HG03103 (cell line): ENCODE data around the gene ST3GAL5.
"Not testable (repeated sequence)": the region's sequence is repeated elsewhere in the genome, so short reads cannot be mapped to it uniquely, and the experiment has no call there.

Source experiments
- ATAC-seq: cut with Tn5 transposase; IDR thresholded peaks from one replicate; pipeline ENCODE4 v1.9.1; 2021; ENCODE audit warnings: low read depth; ENCODE audit not compliant: unreplicated experiment

Gene ST3GAL5

DNA sequence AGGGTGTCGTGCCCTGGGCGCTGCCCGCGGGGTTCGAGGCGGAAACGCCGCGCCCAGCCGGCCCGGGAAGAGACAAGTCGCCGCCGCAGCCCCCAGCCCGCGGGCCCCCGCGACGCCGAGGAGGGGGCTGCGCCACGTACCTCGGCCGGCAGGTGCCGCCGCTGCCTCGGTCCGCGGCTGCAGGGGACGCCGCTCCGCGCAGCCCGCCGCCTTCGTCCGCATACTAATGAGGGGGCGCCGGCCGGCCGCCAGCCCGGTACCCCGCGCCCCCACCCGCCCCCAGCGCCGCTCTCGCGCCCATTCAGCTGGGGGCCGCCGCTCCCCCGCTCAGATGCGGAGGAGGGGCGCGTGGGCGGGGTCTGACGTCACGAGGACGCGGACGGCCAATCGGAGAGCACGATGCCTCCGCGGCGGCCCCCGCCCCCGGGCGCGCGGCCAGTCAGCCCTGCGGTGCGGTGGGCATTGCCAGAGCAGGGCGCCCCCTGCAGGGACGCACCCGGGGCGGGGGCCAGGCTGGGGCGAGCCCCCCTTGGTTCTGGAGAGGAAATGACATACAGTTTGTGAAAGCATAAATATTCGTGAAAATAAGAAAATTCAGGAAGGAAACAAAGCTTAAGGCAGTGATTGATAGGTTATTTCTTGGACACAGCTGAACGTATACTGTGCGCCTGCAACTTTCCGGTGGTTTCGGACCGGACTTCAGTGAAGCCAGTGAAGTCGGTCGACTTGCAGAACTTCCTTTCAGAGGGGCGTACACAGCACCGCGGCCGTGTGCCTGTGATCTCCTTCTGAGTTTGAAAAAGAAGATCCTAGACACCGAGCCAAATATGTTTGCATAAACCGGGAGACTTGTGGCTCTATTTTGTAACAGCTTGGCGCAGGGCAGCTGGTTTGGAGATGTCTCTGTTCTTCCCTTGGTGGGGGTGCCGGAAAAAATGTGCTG lies at the start of gene ST3GAL5:
ST3GAL5 (minus strand) TSS at position 307 of the 943 bp plus-strand sequence; CDS start at position 222, 85 bp downstream.
- peak; percentile 77 for ATAC-seq

DNA sequence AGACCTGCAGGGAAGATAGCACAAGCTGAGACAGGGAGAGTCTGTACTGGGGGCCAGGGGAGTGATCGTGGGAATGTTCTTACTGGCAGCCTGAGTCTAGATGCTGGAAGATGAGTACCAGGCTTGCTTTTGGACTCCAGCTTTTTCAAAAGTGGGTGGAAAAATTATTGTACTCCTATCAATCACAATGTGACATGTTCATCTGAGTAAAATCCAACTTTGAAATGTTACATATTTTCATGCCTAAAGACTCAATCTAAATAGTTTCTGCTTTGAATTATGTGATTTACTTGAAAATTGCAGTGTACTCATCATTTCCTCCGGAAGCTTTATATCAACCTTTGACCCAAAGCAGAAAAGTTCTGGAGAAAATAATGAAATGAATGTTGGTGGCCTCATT lies 49.7 kb upstream of the ST3GAL5 start:
- ATAC-seq: no peak

DNA sequence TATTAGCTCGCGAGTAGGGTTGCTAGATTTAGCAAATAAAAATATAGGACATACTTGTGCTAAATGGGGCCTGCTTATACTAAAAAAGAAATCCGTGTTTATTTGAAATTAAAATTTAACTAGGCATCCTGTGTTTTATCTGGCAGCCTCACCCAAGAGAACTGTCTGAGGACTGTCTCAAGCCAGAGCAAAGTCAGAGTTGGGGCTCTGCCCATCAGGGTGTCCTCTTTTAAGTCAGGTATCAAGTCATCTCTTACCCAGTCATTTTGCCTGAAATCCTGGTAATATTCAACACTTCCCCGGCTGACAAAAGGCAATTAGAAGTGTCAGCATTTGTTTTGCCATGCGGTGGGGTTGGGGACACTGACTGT lies 48.3 kb upstream of the ST3GAL5 start:
- no peak for ATAC-seq

DNA sequence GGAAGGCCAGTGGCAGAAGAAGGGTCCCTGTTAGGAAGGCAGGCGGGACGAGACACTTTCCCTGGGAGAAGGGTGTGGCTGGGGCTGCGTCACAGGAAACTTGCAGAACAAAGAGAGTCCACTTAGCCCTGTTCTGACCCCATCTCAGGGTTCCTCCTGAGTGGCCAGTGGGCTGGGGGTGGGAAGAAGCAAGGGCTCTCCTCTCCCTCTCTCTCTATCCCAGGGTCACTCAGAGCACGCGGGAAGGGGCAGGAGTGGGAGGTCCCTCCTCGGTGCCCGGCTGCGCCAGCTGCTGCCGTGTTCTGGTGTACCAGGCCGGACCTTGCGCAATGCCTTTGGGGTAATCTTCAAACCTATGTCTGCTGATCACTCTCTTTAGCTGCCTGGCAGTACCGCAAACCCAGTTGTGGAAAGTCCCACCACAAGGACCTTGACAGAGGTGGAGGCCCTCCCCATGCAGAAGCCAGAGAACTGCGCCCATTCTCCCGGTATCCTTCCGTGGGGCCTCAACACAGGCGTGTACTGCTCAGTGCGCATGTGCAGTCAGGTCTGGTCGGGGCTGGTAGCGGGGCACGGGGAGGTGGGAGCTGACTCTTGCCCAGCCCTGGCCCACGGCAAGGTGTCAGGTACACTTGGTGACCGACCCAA lies 47.8 kb upstream of the ST3GAL5 start:
- no peak for ATAC-seq

DNA sequence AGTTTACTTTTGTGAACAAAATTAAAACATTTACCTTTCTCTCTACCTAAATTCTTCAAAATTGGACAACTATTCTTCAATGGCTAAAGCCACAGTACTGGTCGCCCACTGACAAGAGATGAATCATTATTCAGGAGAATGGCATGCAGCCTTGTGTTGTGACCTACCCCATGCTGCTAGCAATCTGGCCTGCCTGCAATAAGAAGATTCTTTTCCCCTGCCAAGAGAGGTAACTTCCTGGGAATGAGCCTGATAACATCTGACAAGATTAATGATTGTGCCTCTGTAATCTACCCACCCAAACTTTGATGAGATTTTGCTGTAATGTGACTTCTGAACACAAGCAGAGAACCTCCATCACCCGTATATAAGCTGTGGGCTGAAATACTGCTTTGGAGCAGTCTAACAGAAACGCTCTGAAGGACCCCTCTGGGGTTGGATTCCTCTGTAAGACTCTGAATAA lies 47.0 kb upstream of the ST3GAL5 start:
- ATAC-seq: no peak

DNA sequence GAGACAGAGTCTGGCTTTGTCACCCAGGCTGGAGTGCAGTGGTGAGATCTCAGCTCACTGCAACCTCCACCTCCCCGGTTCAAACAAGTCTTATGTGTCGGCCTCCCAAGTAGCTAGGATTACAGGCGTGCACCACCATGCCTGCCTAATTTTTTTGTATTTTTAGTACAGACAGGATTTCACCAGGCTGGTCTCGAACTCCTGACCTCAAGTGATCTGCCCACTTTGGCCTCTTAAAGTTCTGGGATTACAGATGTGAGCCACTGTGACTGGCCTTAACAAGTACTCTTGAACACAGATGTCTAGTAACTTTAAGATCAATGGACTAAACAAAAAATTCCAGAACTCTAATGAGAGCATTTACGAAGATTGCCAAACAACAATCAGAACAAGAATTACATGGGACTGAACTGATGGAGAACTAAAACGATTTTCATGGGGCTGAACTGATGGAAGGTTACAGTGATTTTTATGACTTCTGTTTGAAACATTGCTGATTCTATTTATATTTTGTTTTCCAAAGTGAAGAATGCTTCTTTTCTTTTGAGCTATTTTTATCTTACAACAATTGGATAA lies 46.5 kb upstream of the ST3GAL5 start:
- ATAC-seq: no peak

DNA sequence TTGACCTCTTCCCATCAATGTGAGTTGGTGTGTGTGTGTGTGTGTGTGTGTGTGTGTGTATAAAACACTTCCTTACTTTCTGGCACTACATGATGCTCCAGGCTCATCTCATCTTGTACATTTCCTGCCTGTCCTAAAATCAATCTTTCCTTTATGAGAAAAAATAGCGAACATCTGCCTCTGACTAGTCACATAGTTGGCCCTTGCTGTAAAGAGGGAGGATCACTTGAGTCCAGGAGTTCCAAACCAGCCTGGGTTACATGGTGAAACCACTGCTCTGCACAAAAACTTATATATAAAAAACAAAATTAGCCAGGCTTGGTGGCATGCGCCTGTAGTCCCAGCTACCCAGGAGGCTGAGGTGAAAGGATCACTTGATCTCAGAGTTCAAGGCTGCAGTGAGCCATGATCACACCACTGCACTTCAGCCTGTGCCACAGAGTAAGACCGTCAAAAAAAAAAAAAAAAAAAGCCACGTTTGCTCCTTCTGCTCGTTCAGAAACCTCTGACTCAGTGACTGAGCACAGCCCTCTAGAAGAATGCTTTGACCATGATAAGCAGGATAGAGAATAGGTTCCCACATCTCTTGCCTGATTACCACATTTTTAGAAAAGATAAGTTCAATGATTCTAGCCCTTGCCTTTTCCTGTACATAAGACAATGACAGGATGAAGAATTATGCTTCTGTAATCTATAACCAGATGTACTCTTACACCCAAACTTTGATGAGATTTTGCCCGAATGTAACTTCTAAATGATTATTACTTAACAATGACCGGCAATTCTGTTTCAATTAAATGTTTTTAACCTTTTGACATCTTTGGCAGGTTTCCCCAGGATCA lies 45.2 kb upstream of the ST3GAL5 start:
- ATAC-seq: no peak

DNA sequence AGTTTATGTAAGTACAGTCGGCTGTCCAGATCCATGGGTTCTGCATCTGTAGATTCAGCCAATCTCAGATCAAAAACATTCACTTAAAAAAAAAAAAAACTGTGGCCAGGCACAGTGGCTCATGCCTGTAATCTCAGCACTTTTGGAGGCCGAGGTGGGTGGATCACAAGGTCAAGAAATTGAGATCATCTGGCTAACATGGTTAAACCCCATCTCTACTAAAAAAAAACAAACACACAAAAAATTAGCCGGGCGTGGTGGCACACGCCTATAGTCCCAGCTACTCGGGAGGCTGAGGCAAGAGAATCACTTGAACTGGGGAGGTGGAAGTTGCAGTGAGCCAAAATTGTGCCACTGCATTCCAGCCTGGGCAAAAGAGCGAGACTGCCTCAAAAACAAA lies 42.4 kb upstream of the ST3GAL5 start:
- not testable (repeated sequence) for ATAC-seq

DNA sequence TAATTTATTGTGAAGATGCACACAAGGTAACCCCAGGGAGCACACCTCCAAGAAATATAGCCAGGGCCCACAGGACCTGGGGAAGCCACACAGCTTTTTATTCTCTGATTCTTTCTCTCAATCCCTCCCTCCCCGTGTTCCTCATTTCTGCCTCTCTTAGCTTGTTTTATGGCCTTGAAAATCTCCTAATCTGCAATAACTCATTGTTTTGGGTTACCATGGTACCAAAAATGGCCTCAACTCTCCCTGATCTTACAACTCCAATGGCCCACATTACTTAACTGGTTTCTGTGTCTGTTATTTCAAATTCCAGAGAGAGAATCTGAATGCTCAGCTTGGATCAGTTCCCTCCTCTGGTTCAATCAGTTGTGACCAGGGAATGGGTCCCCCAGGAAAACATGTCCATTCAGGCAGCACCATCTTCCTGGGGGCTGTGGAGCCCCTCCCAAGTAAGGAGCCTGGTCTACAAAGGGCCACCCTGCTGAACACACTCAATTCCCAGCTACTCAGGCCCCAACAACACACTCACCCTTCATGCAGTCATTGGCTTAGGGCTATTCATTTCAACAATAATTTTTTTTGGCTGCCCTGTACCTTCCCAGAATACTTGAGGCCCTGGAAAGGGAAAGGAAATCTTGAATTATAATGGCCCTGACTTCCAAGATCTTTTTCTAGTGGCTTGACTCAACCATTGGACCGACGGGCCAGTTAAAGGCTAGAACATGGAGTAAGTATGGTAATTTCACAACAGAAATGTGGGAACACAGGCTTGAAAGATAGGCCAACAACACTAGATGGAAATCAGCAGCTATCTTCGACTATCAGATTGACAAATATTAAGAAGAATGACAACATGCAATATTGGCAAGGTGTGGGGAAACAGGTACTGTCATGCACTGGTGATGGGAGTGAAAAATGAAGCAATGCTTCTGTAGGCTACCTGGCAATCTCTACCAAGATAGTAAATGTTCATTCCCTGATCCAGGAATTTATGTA lies 41.6 kb upstream of the ST3GAL5 start:
- no peak for ATAC-seq

DNA sequence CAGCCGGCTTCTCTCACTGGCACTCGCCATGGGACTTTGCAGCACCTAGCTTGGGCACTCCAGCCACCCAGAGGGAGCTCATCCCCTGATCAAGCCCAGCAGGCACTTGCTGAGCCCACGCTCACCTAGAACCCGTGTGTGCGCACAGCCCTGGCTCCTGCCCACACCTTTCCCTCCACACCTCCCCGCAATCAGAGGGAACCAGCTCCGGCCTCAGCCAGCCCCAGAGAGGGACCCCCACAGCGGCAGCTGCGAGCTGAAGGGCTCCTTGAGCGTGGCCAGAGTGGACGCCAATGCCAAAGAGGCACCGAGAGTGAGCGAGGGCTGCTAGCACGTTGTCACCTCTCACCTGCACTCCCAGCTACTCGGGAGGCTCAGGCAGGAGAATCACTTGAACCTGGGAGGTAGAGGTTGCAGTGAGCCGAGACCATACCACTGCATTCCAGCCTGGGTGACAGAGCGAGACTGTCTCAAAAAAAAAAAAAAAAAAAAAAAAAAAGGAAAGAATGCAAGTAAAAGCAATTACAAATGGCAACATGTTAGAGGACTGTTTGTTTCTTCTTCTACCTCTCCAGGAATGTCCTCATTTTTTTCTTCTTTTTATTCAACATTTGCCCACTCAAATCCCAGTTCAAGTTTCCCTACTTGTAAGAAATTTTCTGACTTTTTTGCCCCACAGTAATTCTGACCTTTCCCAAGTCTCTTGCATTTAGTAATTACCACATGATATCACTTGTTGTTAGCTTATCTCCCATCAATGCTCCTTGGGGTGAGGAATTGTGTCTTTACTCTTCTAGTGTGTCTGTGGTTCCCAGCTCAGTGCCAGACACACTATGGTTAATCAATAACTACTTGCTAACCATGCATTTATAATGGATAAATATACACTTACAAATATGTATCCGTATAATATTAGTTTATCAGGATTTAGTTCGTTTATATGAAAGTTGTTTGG lies 40.6 kb upstream of the ST3GAL5 start:
- no peak for ATAC-seq

DNA sequence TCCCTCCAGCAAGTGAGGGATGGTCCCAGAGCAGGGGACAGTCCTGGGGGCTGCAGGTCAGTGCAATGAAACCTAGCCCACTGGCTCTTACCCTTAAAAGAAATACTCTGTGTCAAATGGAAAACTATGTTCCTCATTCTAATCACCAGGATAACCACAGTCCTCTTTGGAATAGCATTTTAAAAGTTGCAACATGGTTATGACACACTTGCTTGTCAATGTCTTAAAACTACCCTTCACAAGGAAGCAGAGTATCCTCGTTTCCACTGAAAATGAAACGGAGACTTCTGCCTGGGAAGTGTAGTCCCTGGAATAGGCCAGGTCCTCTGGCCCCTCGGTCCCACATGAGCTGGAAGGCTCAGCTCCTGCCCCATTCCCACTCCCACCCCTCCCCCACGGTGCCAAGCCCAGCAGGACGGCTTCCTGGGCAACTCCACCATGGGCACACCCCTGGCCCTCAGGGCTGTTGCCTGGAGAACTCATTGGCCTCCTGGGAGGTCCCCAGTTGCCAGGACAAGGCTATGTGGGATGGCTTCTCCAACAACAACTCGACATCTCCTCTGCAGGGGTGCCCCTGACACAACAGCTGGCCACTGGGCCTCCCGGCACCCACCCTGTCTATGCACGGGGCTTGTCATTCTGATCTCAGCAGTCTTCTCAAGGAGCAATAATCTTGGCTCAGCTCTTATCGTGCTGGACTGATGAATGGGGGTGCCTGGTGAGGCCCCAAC lies 38.3 kb upstream of the ST3GAL5 start:
- ATAC-seq: no peak

DNA sequence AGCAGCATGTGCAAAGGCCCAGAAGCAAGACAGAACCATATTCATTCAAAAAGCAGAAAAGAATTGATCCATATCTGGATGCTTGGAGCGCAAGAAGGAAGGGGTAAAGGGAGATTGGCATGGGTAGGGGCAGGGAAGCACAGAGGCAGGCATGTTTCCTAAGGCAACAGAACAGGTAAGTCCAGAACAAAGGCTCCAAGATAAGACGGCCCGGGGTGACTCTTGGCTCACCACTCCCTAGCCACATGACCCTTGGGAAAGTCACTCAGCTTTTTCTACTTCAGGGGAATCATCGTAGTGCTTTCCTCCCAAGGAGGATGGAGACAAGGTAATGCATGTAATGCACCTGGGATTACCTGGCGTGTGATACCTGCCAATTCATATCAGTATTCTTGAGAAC lies 37.7 kb upstream of the ST3GAL5 start:
- ATAC-seq: no peak

DNA sequence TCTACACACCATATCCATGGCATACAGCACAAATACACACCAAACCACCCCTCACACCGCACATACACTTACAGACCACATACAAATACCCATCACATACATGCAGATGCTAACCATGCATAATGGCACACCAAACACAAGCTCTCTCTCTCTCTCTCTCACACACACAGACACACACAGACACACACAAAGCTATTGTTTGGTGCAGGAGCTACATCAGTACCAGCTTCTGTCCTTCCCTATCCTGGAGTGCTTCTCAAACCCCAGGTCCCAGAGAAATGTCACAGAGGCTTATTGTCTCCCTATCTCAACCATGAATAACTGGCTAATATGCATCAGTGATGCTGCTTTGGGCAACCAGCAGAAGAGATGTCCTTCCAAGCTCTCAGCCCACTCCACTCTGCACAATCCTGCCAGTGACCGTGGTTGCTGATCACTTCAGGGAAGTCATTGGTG lies 36.5 kb upstream of the ST3GAL5 start:
- no peak for ATAC-seq

DNA sequence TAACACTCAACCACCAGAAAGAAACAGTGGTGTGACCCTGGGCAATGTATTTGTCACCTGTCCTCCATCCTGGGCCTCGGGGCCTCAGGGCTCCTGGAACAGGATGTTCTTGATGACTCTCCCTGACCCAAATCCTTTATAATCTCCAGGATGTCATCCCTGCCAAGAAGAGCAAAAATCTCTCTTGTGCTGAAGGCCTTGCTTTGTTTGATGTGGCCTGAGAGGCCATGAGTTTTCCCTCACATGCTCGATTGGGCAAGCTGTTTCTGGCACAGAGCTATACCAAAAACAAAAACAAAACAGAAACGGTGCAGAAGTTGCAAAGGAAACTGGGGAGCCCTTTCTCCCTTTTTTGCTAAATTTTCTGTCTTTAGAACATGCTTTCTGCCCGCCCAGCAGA lies 35.7 kb upstream of the ST3GAL5 start:
- ATAC-seq: no peak

DNA sequence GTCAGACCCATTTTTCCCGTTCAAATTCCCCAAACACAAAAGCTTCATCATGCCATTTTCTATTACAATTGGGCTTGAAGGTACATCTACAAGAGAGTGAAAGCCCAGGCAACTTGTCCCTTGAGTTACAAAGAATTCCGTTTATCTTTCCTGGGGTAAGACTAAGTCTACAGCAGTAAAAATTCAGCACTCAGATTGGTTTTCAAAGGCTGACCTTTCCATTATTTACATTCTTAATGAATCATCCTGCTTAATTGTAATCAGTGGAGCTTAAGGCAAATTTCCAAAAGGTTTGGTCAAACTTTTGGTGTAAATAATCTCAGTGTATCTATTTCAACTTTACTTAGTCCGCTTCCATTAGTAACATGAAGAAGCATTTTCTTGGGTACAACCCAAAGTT lies 33.4 kb upstream of the ST3GAL5 start:
- no peak for ATAC-seq

DNA sequence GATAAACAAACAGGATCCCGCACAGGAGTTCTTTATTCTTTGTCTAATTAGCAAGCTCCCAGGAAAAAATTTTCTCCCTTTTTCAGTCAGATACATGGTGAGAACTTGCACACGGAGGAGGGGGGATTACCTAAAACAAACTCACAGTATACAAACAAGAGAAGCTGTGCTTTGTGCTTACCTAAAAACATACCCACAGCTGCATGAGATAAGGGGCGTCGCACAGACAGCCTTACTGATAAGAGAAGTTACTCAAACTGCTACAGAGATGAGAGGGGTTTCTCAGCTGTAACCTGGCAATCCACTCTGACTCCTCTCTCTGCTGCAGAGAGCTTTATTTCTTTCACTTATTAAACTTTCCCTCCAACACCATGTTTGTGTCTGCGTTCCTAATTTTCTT lies 32.9 kb upstream of the ST3GAL5 start:
- ATAC-seq: no peak

DNA sequence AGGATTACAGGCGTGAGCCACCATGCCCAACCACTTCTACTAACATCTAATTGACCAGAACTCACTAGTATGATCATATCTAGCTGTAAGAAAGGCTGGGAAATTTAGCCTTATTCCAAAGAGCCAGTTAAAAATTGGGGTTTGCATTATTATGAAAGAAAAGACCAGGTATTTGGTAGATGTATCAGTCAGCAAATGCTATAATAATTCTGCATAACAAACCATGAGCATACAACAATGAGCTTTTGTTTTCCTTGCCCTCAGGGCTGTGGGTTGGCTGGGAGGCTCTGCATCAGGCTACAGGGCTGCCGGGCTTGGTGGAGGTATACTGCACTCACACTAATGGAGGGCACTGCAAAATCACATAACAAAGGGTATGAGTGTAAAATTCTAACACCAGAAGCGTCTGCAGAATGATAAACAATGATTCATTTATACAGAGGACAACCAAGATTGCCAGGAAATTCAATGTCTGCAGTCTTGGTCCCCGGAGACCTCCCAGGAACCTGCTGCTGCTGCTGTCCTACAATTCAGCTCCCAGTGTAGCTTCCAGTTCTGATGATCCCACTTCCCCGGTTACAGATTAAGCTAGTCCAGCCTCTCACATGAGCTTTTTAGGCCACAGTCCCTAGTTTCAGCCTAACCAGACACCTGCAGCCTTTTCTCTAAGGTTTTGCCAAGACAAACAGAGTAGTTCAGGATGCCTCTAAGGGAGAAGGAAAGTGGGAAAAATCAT lies 32.2 kb upstream of the ST3GAL5 start:
- ATAC-seq: no peak
